ENCODE measurements around the gene IL1RAPL2. TPM values are rescaled to one million over a fixed set of nuclear protein-coding genes. Genes with fewer than 3 reads are reported as not detected.

The IL1RAPL2 gene
- polyA plus RNA-seq, 3 donors = not detected

- H3K9me3 ChIP-seq (replicated peaks in 1 of 2; ENCODE audit: control insufficient read depth in 1 of 2, insufficient read depth in 1 of 2, low read length in 2 of 2) = no peaks in the 10 kb centered on the region
- WGBS (ENCODE audit: insufficient coverage) = 97% methylated on average over 12 of the region's 17 CpGs
Measured at GRCh38 chrX:105646592-105647372, 1080.8 kb downstream of the IL1RAPL2 start.

DNA sequence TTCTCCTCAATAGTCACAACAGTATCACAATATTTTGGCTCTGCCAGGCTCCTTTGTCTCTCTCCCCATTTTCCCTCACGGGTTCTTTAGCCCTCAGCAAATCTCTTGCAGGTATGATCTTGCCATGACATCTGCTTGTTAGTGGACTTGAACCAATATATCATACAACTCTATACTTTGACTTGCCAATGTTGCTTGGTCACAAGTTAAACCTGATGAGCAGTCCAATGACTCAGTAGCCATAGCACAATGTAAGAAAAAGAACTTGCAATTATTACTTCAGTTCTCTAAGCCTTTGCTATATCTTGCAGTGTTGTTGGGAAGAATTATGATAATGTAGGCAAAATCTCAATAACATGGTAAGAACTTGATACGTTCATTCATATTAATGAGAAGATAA is 1081.8 kb downstream of the IL1RAPL2 start:
- Histone ChIP-seq H3K4me3 (replicated peaks in 1 of 3; ENCODE audit: low read depth in 2 of 3, low read length in 3 of 3) (no peak overlapping the region), H3K4me2 (replicated peaks; ENCODE audit: extremely low read depth, low read length, poor library complexity, severe bottlenecking) (no peak overlapping the region), H2AFZ (ENCODE audit: insufficient read depth, low read depth, low read length, poor library complexity, severe bottlenecking) (no peak overlapping the region), H3K36me3 (replicated peaks in 1 of 2; ENCODE audit: control insufficient read depth in 1 of 2, insufficient read depth in 2 of 2, low read length in 2 of 2) (no peaks in the 10 kb centered on the region), H4K20me1 (ENCODE audit: insufficient read depth, low read length) (no peaks in the 10 kb centered on the region), H3K9me3 (replicated peaks in 1 of 2; ENCODE audit: control insufficient read depth in 1 of 2, insufficient read depth in 1 of 2, low read length in 2 of 2) (no peaks in the 10 kb centered on the region), H3K9ac (ENCODE audit: insufficient read depth, low read length, poor library complexity, severe bottlenecking) (no peak overlapping the region), H3K4me1 (ENCODE audit: control insufficient read depth in 1 of 2, insufficient read depth in 2 of 2, low read length in 2 of 2) (no peaks in the 10 kb centered on the region), H3K79me2 (ENCODE audit: insufficient read depth, low read length) (no peaks in the 10 kb centered on the region), H3K27ac (ENCODE audit: low read depth in 1 of 2, low read length in 2 of 2) (no peak overlapping the region), H3K27me3 (ENCODE audit: control insufficient read depth in 2 of 2, insufficient read depth in 2 of 2, low read length in 2 of 2) (no peaks in the 10 kb centered on the region)
- 60% methylated on average over 1 of the region's 2 CpGs for WGBS (ENCODE audit: insufficient coverage)
- H3K27ac Mint-ChIP-seq = no peak overlapping the region
- H3K9me3 Mint-ChIP-seq = peaks cover 0 to 5% (median 2%) of the 10 kb centered on the region in 7 donors
- intact Hi-C loops (cut with micrococcal nuclease) = loop anchor here in 1 of 2 donors (10.0 kb wide), 1 partner anchor 57 kb away; no protein-coding TSS in a partner anchor
- H3K36me3 Mint-ChIP-seq = no peaks in the 10 kb centered on the region
- no peak overlapping the region for H3K4me3 Mint-ChIP-seq
- H3K4me1 Mint-ChIP-seq = no peaks in the 10 kb centered on the region
- no peaks in the 10 kb centered on the region for H3K27me3 Mint-ChIP-seq (ENCODE audit: low read depth in 3 of 3)
- TF ChIP-seq CTCF (IDR thresholded peaks at IDR 0.05) = no peak
- DNase-seq = no peak

More at GRCh38 chrX:105646592-105647372, 1080.8 kb downstream of the IL1RAPL2 start:
- H3K36me3 Mint-ChIP-seq = no peaks in the 10 kb centered on the region
- no peaks in the 10 kb centered on the region for H3K4me1 ChIP-seq (ENCODE audit: control insufficient read depth in 1 of 2, insufficient read depth in 2 of 2, low read length in 2 of 2)
- no peak overlapping the region for H3K27ac ChIP-seq (ENCODE audit: low read depth in 1 of 2, low read length in 2 of 2)
- H3K27ac Mint-ChIP-seq = no peak overlapping the region
- no peak for DNase-seq
- H3K9me3 Mint-ChIP-seq = peaks cover 0 to 5% (median 0%) of the 10 kb centered on the region in 7 donors
- H3K79me2 ChIP-seq (ENCODE audit: insufficient read depth, low read length) = no peaks in the 10 kb centered on the region
- H3K4me1 Mint-ChIP-seq = no peaks in the 10 kb centered on the region
- no peak overlapping the region for H2AFZ ChIP-seq (ENCODE audit: insufficient read depth, low read depth, low read length, poor library complexity, severe bottlenecking)
- no peaks in the 10 kb centered on the region for H3K36me3 ChIP-seq (replicated peaks in 1 of 2; ENCODE audit: control insufficient read depth in 1 of 2, insufficient read depth in 2 of 2, low read length in 2 of 2)
- TF ChIP-seq CTCF (IDR thresholded peaks at IDR 0.05) = no peak
- no peaks in the 10 kb centered on the region for H4K20me1 ChIP-seq (ENCODE audit: insufficient read depth, low read length)
- H3K27me3 Mint-ChIP-seq (ENCODE audit: low read depth in 3 of 3) = no peaks in the 10 kb centered on the region
- H3K4me2 ChIP-seq (replicated peaks; ENCODE audit: extremely low read depth, low read length, poor library complexity, severe bottlenecking) = no peak overlapping the region
- H3K27me3 ChIP-seq (ENCODE audit: control insufficient read depth in 2 of 2, insufficient read depth in 2 of 2, low read length in 2 of 2) = no peaks in the 10 kb centered on the region
- intact Hi-C loops (cut with micrococcal nuclease) = loop anchor here in 1 of 2 donors (10.0 kb wide), 1 partner anchor 58 kb away; no protein-coding TSS in a partner anchor
- no peak overlapping the region for H3K4me3 ChIP-seq (replicated peaks in 1 of 3; ENCODE audit: low read depth in 2 of 3, low read length in 3 of 3)
- no peak overlapping the region for H3K4me3 Mint-ChIP-seq
- no peak overlapping the region for H3K9ac ChIP-seq (ENCODE audit: insufficient read depth, low read length, poor library complexity, severe bottlenecking)
